OCI-LY3 (cell line): Measurements from ENCODE around the gene TRABD.
"Not testable (repeated sequence)": the region's sequence is repeated elsewhere in the genome, so short reads cannot be mapped to it uniquely, and the experiment has no call there.

Experiments
- EZH2phosphoT487 ChIP-seq: fragments of 200-600 bp; shearing (Covaris generic); IDR thresholded peaks from 2 replicates; pipeline ENCODE4 v1.6.1; 2018; ENCODE audit warnings: antibody characterized with exemption, mixed run types, low read depth
- TF ChIP-seq, protein P1 (sequence below): fragments of 200-600, 300-600 bp; sonication (generic); IDR thresholded peaks from 2 replicates; pipeline ENCODE4 v1.5.1; 2014; ENCODE audit warnings: antibody characterized with exemption, low read length, low read depth

DNA sequence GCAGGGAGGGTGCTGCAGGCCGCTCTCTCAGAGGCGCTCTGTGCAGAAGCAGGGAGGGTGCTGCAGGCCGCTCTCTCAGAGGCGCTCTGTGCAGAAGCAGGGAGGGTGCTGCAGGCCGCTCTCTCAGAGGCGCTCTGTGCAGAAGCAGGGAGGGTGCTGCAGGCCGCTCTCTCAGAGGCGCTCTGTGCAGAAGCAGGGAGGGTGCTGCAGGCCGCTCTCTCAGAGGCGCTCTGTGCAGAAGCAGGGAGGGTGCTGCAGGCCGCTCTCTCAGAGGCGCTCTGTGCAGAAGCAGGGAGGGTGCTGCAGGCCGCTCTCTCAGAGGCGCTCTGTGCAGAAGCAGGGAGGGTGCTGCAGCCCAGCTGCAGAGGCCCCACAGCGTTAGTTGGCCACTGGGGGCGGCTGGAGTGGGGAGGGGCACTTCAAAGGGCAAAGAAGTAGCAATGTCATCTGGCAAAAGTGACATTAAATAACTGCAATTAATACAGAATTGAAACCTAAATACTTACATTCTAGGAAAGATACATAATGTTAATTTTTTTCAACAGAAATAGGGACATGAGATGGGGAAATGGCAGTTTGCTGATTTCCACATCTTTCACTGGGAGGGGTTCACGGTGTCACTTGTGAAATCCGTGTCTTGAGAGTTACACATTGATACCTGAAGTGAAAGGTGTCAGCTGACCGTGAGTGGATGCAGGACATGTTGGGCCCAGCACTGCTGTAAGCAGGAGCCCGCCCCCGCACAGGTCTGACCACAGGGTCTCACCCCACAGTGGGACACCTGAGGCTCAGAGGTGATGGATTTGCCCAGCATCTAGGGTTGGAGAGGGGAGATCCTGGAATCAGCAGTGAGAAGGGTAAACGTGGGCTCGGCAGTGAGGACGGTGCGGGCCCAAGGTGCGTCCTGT lies 38.2 kb upstream of the TRABD start:
- TF ChIP-seq, protein P1, sequence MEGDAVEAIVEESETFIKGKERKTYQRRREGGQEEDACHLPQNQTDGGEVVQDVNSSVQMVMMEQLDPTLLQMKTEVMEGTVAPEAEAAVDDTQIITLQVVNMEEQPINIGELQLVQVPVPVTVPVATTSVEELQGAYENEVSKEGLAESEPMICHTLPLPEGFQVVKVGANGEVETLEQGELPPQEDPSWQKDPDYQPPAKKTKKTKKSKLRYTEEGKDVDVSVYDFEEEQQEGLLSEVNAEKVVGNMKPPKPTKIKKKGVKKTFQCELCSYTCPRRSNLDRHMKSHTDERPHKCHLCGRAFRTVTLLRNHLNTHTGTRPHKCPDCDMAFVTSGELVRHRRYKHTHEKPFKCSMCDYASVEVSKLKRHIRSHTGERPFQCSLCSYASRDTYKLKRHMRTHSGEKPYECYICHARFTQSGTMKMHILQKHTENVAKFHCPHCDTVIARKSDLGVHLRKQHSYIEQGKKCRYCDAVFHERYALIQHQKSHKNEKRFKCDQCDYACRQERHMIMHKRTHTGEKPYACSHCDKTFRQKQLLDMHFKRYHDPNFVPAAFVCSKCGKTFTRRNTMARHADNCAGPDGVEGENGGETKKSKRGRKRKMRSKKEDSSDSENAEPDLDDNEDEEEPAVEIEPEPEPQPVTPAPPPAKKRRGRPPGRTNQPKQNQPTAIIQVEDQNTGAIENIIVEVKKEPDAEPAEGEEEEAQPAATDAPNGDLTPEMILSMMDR = not testable (repeated sequence)
- not testable (repeated sequence) for TF ChIP-seq EZH2phosphoT487
